Esophagus muscularis mucosa (tissue), 4 donors: ENCODE measurements around the gene CEBPZ.

ENCODE experiments used
- EP300 ChIP-seq: sonication (generic); formaldehyde crosslinking; IDR thresholded peaks from one replicate; pipeline ENCODE4 v1.6.1; 2017; ENCODE audit warnings: antibody characterized with exemption
- POLR2AphosphoS5 ChIP-seq, 2 donors: sonication (generic); formaldehyde crosslinking; IDR thresholded peaks; one replicate each; pipeline ENCODE4 v1.6.1; 2017; ENCODE audit warnings: antibody characterized with exemption in 2 of 2
- TF ChIP-seq, protein P1 (sequence below), 3 experiments: fragments of 200-600 bp in 2 of 3; fragments of 450-650 bp in 1 of 3; sonication (generic) in 2 of 3; IDR thresholded peaks; one replicate each; pipeline ENCODE4 v1.5.1; 2017 to 2019; ENCODE audit warnings: antibody characterized with exemption in 3 of 3, mild to moderate bottlenecking in 2 of 3, moderate library complexity in 1 of 3

DNA sequence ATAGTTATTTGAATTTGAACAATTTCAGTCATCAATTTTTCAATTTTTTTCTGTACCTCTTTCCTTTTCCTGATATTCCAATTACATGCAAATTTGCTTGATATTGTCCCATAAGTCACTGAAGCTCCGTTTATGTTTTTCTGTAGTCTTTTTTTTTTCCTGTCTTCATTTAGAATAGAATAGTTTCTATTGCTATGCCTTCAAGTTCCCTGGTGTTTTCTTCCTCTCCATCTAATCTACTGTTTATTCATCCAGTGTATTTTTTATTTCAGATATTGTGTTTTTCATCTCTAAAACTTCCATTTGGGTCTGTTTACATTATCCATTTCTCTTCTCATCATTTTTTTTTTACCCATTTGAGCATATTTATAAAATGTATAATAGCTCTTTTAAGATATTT, 66.6 kb downstream of the CEBPZ start:
- TF ChIP-seq, protein P1, sequence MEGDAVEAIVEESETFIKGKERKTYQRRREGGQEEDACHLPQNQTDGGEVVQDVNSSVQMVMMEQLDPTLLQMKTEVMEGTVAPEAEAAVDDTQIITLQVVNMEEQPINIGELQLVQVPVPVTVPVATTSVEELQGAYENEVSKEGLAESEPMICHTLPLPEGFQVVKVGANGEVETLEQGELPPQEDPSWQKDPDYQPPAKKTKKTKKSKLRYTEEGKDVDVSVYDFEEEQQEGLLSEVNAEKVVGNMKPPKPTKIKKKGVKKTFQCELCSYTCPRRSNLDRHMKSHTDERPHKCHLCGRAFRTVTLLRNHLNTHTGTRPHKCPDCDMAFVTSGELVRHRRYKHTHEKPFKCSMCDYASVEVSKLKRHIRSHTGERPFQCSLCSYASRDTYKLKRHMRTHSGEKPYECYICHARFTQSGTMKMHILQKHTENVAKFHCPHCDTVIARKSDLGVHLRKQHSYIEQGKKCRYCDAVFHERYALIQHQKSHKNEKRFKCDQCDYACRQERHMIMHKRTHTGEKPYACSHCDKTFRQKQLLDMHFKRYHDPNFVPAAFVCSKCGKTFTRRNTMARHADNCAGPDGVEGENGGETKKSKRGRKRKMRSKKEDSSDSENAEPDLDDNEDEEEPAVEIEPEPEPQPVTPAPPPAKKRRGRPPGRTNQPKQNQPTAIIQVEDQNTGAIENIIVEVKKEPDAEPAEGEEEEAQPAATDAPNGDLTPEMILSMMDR (IDR thresholded peaks at IDR 0.05) = no peak
- no peak for TF ChIP-seq POLR2AphosphoS5 (IDR thresholded peaks at IDR 0.05)
- TF ChIP-seq EP300 = no peak
